Body of pancreas (tissue), 4 donors: ENCODE measurements around the gene HTT. TPM values are rescaled to one million over a fixed set of nuclear protein-coding genes. Genes with fewer than 3 reads are reported as not detected.
"Not testable (repeated sequence)": the region's sequence is repeated elsewhere in the genome, so short reads cannot be mapped to it uniquely, and the experiment has no call there.

Source experiments
- ATAC-seq: fragments of 150-250 bp; one replicate; pipeline ENCODE4 v1.9.1; 2016
- DNase-seq, 4 donors: peaks; one replicate each; pipeline ENCODE4 v3.0.0-alpha.2; 2019
- H3K27ac ChIP-seq, 4 donors: fragments of 200-600 bp; sonication (generic); 1 replicate in 3 of 4; 2 replicates in 1 of 4; pipeline versions ENCODE4 v1.5.1 to v1.6.1; 2016 to 2019; ENCODE audit warnings: mild to moderate bottlenecking in 1 of 4, mixed read lengths in 1 of 4, moderate library complexity in 1 of 4
- H3K27me3 ChIP-seq, 2 donors: fragments of 200-600 bp; sonication (generic); one replicate each; pipeline ENCODE4 v1.6.0; 2016; ENCODE audit warnings: mild to moderate bottlenecking in 1 of 2
- H3K36me3 ChIP-seq, 2 donors: fragments of 200-600 bp; sonication (generic); replicated peaks in 1 of 2; 2 replicates each; pipeline ENCODE4 v1.5.1; 2016; ENCODE audit warnings: low read depth in 2 of 2; ENCODE audit not compliant: insufficient read depth in 1 of 2
- H3K4me1 ChIP-seq: fragments of 200-600 bp; sonication (generic); one replicate; pipeline ENCODE4 v1.6.0; 2016
- H3K4me3 ChIP-seq, 2 donors: fragments of 200-600 bp; sonication (generic); 1 replicate in 1 of 2; 2 replicates in 1 of 2; pipeline ENCODE4 v1.5.1; 2016 to 2019
- H3K9me3 ChIP-seq, 3 donors: fragments of 200-600 bp; sonication (generic); 1 replicate in 2 of 3; 2 replicates in 1 of 3; pipeline ENCODE4 v1.5.1; 2016
- POLR2A ChIP-seq, 3 donors: fragments of 450-650 bp; IDR thresholded peaks; one replicate each; pipeline ENCODE4 v1.6.1; 2016; ENCODE audit warnings: antibody characterized with exemption in 3 of 3, mild to moderate bottlenecking in 2 of 3
- WGBS, 2 donors: methylation state at CpG; one replicate each; pipeline ENCODE4 v1.1.5; 2017; 5-methylcytosine and 5-hydroxymethylcytosine counted together
- intact Hi-C: fragments of 100-400 bp; cut with DNase I; formaldehyde crosslinking; loops from one replicate; pipeline ENCODE4 v1.15.1; 2023
- total RNA-seq, 2 donors: library from RNA; depleted of rRNA; stranded (reverse); fragments of >200 nt; gene quantifications; one replicate each; pipeline ENCODE4 v1.1.0, GENCODE V29; 2016
- TF ChIP-seq, protein P1 (sequence below), 7 experiments: fragments of 450-650 bp in 4 of 7; fragments of 200-600 bp in 3 of 7; sonication (generic) in 3 of 7; IDR thresholded peaks; one replicate each; pipeline ENCODE4 v1.5.1; 2016 to 2019; ENCODE audit warnings: antibody characterized with exemption in 7 of 7

Gene HTT
- total RNA-seq, 2 donors from 2014 or later: 40.5 to 115 TPM

DNA sequence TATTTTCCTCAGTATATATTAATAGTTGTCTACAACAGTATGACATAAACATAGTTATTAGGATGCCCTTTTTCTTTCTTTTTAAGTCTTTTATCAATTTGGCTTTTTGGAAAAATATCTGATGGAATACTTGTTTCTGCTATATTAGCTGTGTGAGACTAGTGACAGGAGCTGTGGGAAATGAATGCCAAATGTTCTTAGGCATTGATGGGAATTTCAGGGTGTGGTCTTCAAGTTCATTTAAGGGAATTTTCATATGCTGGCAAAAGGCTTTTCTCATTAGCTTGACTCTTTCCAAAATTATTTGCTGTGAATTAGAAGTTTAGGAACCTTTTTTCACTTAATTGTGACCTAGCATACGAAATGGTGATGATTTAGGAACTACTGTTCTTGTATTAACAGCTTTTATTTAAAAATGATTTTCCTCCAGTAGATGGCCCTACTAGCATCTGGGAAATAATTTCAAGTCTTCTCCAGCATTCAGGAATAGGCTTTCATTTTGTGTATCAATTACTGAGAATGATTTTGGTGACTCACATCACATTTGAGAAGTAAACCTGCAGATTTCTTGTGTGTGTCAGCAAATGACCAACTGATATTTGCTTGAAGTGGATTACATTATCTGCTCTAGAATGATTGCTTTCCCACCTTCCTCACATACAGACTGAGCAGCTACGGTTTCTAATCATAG, 70.9 kb downstream of the HTT start:
- no peak overlapping the region for H3K4me3 ChIP-seq
- DNase-seq: no peak
- TF ChIP-seq POLR2A (IDR thresholded peaks at IDR 0.05): no peak
- TF ChIP-seq, protein P1, sequence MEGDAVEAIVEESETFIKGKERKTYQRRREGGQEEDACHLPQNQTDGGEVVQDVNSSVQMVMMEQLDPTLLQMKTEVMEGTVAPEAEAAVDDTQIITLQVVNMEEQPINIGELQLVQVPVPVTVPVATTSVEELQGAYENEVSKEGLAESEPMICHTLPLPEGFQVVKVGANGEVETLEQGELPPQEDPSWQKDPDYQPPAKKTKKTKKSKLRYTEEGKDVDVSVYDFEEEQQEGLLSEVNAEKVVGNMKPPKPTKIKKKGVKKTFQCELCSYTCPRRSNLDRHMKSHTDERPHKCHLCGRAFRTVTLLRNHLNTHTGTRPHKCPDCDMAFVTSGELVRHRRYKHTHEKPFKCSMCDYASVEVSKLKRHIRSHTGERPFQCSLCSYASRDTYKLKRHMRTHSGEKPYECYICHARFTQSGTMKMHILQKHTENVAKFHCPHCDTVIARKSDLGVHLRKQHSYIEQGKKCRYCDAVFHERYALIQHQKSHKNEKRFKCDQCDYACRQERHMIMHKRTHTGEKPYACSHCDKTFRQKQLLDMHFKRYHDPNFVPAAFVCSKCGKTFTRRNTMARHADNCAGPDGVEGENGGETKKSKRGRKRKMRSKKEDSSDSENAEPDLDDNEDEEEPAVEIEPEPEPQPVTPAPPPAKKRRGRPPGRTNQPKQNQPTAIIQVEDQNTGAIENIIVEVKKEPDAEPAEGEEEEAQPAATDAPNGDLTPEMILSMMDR (IDR thresholded peaks at IDR 0.05): peak in 5 of 7 experiments; percentile 23 to 63 (median 45)
- H3K27me3 ChIP-seq: no peaks in the 10 kb centered on the region
- no peak for ATAC-seq
- H3K4me1 ChIP-seq: no peaks in the 10 kb centered on the region
- H3K36me3 ChIP-seq: peaks cover 4 to 14% of the 10 kb centered on the region in 2 donors
- WGBS, 2 donors: 73 to 77% methylated on average over 2 of the region's 2 CpGs
- no peaks in the 10 kb centered on the region for H3K9me3 ChIP-seq
- intact Hi-C loops: no loop called here
- H3K27ac ChIP-seq: no peak overlapping the region

DNA sequence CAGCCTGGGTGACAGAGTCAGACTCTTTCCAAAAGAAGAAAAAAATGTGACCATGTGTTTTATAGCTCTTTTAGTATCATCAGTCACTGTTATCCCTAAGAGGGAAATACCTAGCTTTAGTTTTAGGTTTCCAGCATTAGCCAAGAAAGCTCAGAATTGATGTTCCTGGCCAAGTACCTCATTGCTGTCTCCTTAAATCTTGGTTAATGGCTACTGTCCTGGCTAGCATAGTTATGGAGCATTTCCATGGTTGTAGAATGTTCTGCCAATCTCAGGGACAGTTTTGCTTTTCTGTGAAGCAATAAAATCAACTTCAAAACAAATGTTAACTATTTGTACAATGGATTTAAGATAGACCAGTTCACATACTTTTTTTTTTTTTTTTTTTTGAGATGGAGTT, 74.4 kb downstream of the HTT start:
- TF ChIP-seq POLR2A (IDR thresholded peaks at IDR 0.05): no peak
- TF ChIP-seq, protein P1 (IDR thresholded peaks at IDR 0.05): no peak
- intact Hi-C loops: no loop called here
- peaks cover 4 to 15% of the 10 kb centered on the region in 2 donors for H3K36me3 ChIP-seq
- H3K27ac ChIP-seq: no peak overlapping the region
- H3K4me1 ChIP-seq: peaks cover 10% of the 10 kb centered on the region
- H3K9me3 ChIP-seq: no peaks in the 10 kb centered on the region
- H3K27me3 ChIP-seq: no peaks in the 10 kb centered on the region
- no peak for DNase-seq
- H3K4me3 ChIP-seq: no peak overlapping the region
- no peak for ATAC-seq

DNA sequence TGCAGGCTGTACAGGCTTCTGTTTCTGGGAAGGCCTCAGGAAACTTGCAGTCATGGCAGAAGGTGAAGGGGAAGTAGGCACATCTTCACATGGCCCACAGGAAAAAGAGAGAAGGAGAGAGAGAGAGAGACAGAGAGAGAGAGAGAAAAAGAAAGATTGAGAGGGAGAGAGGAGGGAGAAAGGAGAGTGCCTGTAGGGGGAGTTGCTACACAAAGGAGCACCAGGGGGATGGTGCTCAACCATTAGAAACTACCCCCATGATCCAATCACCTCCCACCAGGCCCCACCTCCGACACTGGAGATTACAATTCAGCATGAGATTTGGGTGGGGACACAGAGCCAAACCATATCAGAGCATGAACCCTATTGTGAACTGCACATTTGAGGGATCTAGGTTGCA, 76.8 kb downstream of the HTT start:
- ATAC-seq, H3K9me3 ChIP-seq, intact Hi-C loops, H3K4me1 ChIP-seq, H3K4me3 ChIP-seq, DNase-seq, H3K27me3 ChIP-seq, H3K27ac ChIP-seq: not testable (repeated sequence)
- TF ChIP-seq, protein P1 (IDR thresholded peaks at IDR 0.05): peak in 1 of 7 experiments; percentile 12
- H3K36me3 ChIP-seq: peaks cover 4 to 15% of the 10 kb centered on the region in 2 donors
- 75 to 80% methylated on average over 1 of the region's 1 CpG for WGBS, 2 donors

DNA sequence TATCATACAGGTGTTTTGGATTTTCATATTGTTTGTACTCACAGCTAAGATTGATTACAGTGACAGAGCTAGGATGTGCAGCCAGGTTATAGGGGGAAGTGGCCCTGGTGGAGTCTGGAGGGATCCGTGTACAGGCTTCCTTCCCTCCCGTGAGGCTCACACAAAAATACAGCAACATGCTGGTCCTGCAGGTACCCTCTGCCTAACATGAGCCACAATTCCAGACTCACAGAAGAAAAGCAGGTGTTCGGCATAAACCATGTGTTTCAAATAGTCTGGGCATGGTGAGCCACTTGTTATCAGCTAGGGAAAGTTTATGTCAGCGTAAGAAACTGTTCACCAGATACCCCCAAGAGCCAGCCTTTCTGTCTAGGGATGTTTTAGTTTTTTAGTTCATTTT, 82.9 kb downstream of the HTT start:
- Histone ChIP-seq H3K36me3 (peaks cover 0 to 5% of the 10 kb centered on the region in 2 donors), H3K9me3 (no peaks in the 10 kb centered on the region), H3K4me3 (no peak overlapping the region), H3K27me3 (no peaks in the 10 kb centered on the region), H3K4me1 (peaks cover 16% of the 10 kb centered on the region), H3K27ac (no peak overlapping the region)
- intact Hi-C loops: no loop called here
- WGBS, 2 donors: 41 to 57% methylated on average over 4 of the region's 4 CpGs
- DNase-seq (no peak), ATAC-seq (no peak)
- no peak for TF ChIP-seq POLR2A (IDR thresholded peaks at IDR 0.05)
- TF ChIP-seq, protein P1 (IDR thresholded peaks at IDR 0.05): no peak

DNA sequence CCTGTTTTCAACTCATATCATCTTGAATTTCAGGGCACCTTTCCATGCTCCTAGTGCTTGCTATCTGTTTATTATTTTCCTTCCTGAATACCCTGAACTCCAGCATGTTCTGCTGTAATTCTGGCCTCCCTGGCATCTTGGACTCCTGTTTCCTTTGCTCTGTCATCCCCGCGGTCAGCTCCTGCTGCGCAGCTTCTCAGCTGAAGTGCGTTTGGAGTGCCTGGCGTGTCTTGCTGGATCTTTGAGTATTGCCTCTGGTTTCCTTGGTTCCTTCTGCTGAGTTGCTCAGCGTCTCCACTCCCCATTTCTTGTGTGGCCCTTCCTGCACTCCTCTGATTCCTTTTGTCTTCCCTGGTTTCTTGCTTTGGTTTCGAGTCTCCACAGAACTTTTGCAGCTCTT, 84.4 kb downstream of the HTT start:
- Histone ChIP-seq H3K36me3 (peaks cover 0 to 2% of the 10 kb centered on the region in 2 donors), H3K27me3 (no peaks in the 10 kb centered on the region), H3K9me3 (no peaks in the 10 kb centered on the region), H3K27ac (no peak overlapping the region), H3K4me1 (peaks cover 7% of the 10 kb centered on the region), H3K4me3 (no peak overlapping the region)
- intact Hi-C loops: no loop called here
- WGBS, 2 donors: 90 to 93% methylated on average over 7 of the region's 7 CpGs
- no peak for DNase-seq
- ATAC-seq: no peak
- TF ChIP-seq, protein P1 (IDR thresholded peaks at IDR 0.05): no peak
- TF ChIP-seq POLR2A (IDR thresholded peaks at IDR 0.05): no peak
